A673 (cell line): ENCODE measurements around the gene PRSS53. TPM values are rescaled to one million over a fixed set of nuclear protein-coding genes. Genes with fewer than 3 reads are reported as not detected.

Experiments
- BruUV-seq: library from RNA; stranded (reverse); fragments of 400-500 nt; replicated peaks from 2 replicates; lab custom pipeline; 2021; lab: Mats Ljungman, UMichigan
- CTCF ChIA-PET: fragments of 300-600 bp; sonication (Branson Sonifier 250); formaldehyde crosslinking; loops from one replicate; lab custom pipeline; 2022; ENCODE audit warnings: antibody characterized with exemption; lab: Charles Lee
- POLR2A ChIA-PET: fragments of 300-600 bp; sonication (Branson Sonifier 250); formaldehyde crosslinking; loops from one replicate; lab custom pipeline; 2022; ENCODE audit warnings: antibody characterized with exemption; ENCODE audit not compliant: low non-redundant PET; lab: Charles Lee
- DNase-seq: peaks from one replicate; pipeline ENCODE4 v3.0.0-alpha.2; 2015; ENCODE audit warnings: low spot score
- H3K27ac ChIP-seq: fragments of 200-600 bp; sonication (generic); 2 replicates; pipeline ENCODE4 v1.5.1; 2016; ENCODE audit warnings: mixed run types, low read depth, mild to moderate bottlenecking, mixed read lengths, antibody characterized with exemption, low read length; ENCODE audit not compliant: poor library complexity, severe bottlenecking
- H3K27me3 ChIP-seq: fragments of 200-600 bp; sonication (generic); replicated peaks from 2 replicates; pipeline ENCODE4 v1.6.1; 2017; ENCODE audit warnings: mixed run types, low read depth, mild to moderate bottlenecking, mixed read lengths, antibody characterized with exemption, low read length; ENCODE audit not compliant: insufficient read depth, poor library complexity
- H3K36me3 ChIP-seq: fragments of 200-600 bp; sonication (generic); 2 replicates; pipeline ENCODE4 v1.6.1; 2016; ENCODE audit warnings: mixed run types, mild to moderate bottlenecking, mixed read lengths, antibody characterized with exemption, low read length; ENCODE audit not compliant: insufficient read depth, poor library complexity, severe bottlenecking
- H3K4me1 ChIP-seq: fragments of 200-600 bp; sonication (generic); 2 replicates; pipeline ENCODE4 v1.6.1; 2017; ENCODE audit warnings: mixed run types, mild to moderate bottlenecking, mixed read lengths, antibody characterized with exemption, low read length; ENCODE audit not compliant: insufficient read depth, poor library complexity, severe bottlenecking
- H3K4me3 ChIP-seq: fragments of 200-600 bp; sonication (generic); 2 replicates; pipeline ENCODE4 v1.5.1; 2016; ENCODE audit warnings: low read depth, mixed run types, mild to moderate bottlenecking, mixed read lengths, low read length; ENCODE audit not compliant: poor library complexity, severe bottlenecking
- H3K9me3 ChIP-seq: fragments of 200-600 bp; sonication (generic); 2 replicates; pipeline ENCODE4 v1.6.1; 2016; ENCODE audit warnings: mixed run types, low read depth, mild to moderate bottlenecking, mixed read lengths, antibody characterized with exemption, low read length; ENCODE audit not compliant: poor library complexity, severe bottlenecking
- EZH2 ChIP-seq: fragments of 200-600 bp; sonication (generic); IDR thresholded peaks from 2 replicates; pipeline ENCODE4 v1.6.1; 2017; ENCODE audit warnings: borderline replicate concordance, low read depth, mild to moderate bottlenecking, mixed read lengths, antibody characterized with exemption, low read length; ENCODE audit not compliant: poor library complexity, severe bottlenecking
- intact Hi-C: fragments of 100-400 bp; cut with micrococcal nuclease; formaldehyde crosslinking; loops from one replicate; pipeline ENCODE4 v1.10.0; 2022; ENCODE audit not compliant: unreplicated experiment
- total RNA-seq: library from RNA; stranded (reverse); gene quantifications from 2 replicates; pipeline ENCODE4 v1.2.3, GENCODE V29; 2021
- TF ChIP-seq, protein P1 (sequence below): fragments of 300-800, 200-600 bp; sonication (generic); conservative IDR thresholded peaks from 2 replicates; pipeline ENCODE4 v1.5.1; 2017; ENCODE audit warnings: low read depth, mild to moderate bottlenecking, antibody characterized with exemption, low read length, moderate library complexity, mixed read lengths

The PRSS53 gene
- total RNA-seq, 1 experiment from 2014 or later = 3.1 TPM

DNA sequence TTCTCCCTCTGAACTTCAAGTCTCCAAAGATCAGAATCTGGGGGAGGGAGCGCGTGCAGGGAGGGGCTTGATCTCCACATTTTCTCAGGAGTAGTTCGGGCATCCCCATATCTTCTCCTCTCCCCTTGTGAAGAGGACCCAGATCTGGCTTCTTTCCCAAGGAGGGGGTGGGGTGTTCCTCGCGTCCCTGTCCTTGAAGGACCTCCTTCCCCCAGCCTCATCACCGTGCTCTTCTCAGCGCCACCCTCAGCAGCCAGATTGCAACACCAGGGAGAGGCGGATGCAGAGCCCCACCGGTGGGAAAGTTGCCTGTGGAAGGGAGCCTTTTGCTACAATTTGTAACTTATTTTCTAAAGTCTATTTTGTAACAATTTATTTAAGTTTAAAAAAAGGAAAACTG lies 5.7 kb downstream of the PRSS53 start:
- BruUV-seq = no TSS peak
- POLR2A ChIA-PET = interaction anchor here (0.6 kb wide), 1 partner anchor 17 kb away, joined by 4 read pairs; no protein-coding TSS in a partner anchor

DNA sequence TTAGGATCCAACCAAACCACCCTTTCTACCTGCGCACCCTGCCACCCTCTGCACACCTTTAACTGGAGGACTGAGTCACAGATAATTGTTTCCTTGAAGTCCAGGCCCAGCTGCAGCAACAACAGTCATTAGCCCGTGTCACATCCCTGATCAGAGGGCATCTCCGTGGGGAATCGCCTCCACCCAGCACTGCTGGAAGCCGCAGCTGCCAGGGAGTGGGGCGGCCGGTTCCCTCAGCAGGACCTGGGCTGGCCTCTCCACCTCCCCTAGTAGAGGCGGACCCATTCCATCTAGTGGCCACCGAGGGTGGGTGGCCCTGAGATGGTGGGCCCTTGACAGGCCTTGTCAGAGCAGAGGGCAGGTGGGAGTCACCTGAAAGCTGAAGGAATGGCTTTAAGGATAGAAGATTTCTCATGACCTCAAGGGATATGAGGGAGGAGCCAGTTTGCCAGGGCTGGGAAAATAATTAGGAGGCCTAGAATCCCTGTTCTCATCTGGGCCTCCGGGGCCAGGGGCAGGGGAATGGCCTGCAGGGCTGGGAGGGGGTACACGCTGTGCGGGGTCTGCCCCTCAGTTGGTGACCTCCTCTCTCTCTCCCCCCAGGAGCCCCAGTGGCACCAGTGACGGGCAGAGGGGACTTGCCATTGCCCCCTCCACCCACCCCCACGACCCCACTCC lies 6.2 kb downstream of the PRSS53 start:
- no peak for TF ChIP-seq EZH2
- TF ChIP-seq, protein P1, sequence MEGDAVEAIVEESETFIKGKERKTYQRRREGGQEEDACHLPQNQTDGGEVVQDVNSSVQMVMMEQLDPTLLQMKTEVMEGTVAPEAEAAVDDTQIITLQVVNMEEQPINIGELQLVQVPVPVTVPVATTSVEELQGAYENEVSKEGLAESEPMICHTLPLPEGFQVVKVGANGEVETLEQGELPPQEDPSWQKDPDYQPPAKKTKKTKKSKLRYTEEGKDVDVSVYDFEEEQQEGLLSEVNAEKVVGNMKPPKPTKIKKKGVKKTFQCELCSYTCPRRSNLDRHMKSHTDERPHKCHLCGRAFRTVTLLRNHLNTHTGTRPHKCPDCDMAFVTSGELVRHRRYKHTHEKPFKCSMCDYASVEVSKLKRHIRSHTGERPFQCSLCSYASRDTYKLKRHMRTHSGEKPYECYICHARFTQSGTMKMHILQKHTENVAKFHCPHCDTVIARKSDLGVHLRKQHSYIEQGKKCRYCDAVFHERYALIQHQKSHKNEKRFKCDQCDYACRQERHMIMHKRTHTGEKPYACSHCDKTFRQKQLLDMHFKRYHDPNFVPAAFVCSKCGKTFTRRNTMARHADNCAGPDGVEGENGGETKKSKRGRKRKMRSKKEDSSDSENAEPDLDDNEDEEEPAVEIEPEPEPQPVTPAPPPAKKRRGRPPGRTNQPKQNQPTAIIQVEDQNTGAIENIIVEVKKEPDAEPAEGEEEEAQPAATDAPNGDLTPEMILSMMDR = no peak
- no peaks in the 10 kb centered on the region for H3K27me3 ChIP-seq
- peaks cover 42% of the 10 kb centered on the region for H3K36me3 ChIP-seq
- intact Hi-C loops = loop anchor here (10.0 kb wide), 1 partner anchor 792 kb away; the partner anchor contains the start of gene ZNF267
- H3K4me1 ChIP-seq = no peaks in the 10 kb centered on the region
- DNase-seq = no peak
- ChIA-PET POLR2A (no interaction called here), CTCF (no interaction called here)
- no TSS peak for BruUV-seq
- no peak overlapping the region for H3K4me3 ChIP-seq
- peak overlapping the region; percentile 50 for H3K27ac ChIP-seq
- H3K9me3 ChIP-seq = no peaks in the 10 kb centered on the region

More for the DNA sequence above, 5.7 kb downstream of the PRSS53 start:
- Histone ChIP-seq H3K4me1 (no peaks in the 10 kb centered on the region), H3K9me3 (no peaks in the 10 kb centered on the region), H3K27me3 (no peaks in the 10 kb centered on the region), H3K4me3 (no peak overlapping the region), H3K27ac (peak overlapping the region; percentile 50), H3K36me3 (peaks cover 36% of the 10 kb centered on the region)
- intact Hi-C loops = loop anchor here (10.0 kb wide), 1 partner anchor 792 kb away; the partner anchor contains the start of gene ZNF267
- TF ChIP-seq EZH2 = no peak
- TF ChIP-seq, protein P1 = no peak
- CTCF ChIA-PET = no interaction called here
- peak; percentile 36 for DNase-seq

DNA sequence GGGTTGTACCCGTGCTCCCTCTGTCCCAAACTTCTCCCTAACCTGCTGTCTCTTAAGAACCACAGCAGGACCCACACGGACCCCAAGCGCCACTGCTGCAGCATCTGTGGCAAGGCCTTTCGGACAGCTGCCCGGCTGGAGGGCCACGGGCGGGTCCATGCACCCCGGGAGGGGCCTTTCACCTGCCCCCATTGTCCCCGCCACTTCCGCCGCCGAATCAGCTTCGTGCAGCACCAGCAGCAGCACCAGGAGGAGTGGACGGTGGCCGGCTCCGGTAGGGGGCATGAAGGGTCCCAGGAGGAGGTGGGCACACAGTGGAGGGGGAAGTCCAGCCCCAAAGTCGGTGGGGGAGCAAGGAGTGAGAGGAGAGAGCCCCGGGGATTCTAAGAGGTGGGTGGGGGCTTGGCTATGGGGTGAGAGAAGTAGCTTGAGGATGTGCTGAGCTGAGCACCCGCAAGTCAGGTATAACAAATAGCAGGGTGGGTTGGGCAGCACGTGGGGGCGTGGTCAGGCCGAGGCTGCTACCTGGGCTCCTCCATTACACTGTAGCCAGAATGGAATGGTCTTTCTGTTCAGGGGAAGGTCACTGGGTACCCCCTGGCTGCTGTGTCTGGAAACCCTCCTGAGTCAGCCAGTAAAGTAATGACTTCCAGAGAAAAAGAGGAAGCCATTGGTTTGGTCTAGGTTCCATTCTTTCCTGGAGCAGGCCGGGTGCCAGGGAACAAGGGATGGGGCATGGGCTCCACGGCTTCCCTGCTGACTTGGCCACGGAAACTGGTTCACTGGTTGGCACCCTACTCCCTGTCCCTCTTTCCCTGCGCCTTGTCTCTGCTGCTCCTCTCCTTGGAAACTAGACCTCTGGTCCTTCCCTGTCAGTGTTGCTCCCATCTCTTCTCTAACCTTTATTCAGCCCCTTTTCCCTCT lies 7.1 kb downstream of the PRSS53 start:
- no TSS peak for BruUV-seq
- Histone ChIP-seq H3K9me3 (no peaks in the 10 kb centered on the region), H3K27ac (no peak overlapping the region), H3K27me3 (no peaks in the 10 kb centered on the region), H3K4me3 (no peak overlapping the region), H3K36me3 (peaks cover 50% of the 10 kb centered on the region), H3K4me1 (no peaks in the 10 kb centered on the region)
- ChIA-PET POLR2A (no interaction called here), CTCF (no interaction called here)
- TF ChIP-seq, protein P1 = no peak
- no peak for TF ChIP-seq EZH2
- intact Hi-C loops = loop anchor here (10.0 kb wide), 1 partner anchor 793 kb away; the partner anchor contains the start of gene ZNF267
- no peak for DNase-seq
